SK-N-SH treated with all-trans-retinoic acid at 6 μM for 48 hours (cell line): ENCODE data around the gene SPECC1.

Experiments used
- ATAC-seq: fragments of 200-7000 bp; cut with Tn5 transposase; 3 replicates; pipeline ENCODE4 v1.9.1; 2020; ENCODE audit warnings: mild to moderate bottlenecking, moderate library complexity
- BACH2 ChIP-seq: fragments of 250-450 bp; sonication (Bioruptor Pico); IDR thresholded peaks from 2 replicates; pipeline ENCODE4 v1.9.0; 2021; ENCODE audit warnings: mild to moderate bottlenecking, borderline replicate concordance
- CSDC2 ChIP-seq: fragments of 250-450 bp; sonication (Bioruptor Pico); IDR thresholded peaks from 2 replicates; pipeline ENCODE4 v1.5.0; 2020; ENCODE audit warnings: mild to moderate bottlenecking, moderate library complexity
- ESRRG ChIP-seq: fragments of 250-450 bp; sonication (Bioruptor Pico); IDR thresholded peaks from 2 replicates; pipeline ENCODE4 v1.6.1; 2021; ENCODE audit warnings: mild to moderate bottlenecking
- GLIS3 ChIP-seq: fragments of 250-450 bp; sonication (Bioruptor Pico); IDR thresholded peaks from 2 replicates; pipeline ENCODE4 v1.5.0; 2020; ENCODE audit warnings: mild to moderate bottlenecking, moderate library complexity
- ISL1 ChIP-seq: fragments of 250-450 bp; sonication (Bioruptor Pico); IDR thresholded peaks from 2 replicates; pipeline ENCODE4 v2.1.2; 2022; ENCODE audit warnings: mild to moderate bottlenecking, moderate library complexity
- OSR1 ChIP-seq: fragments of 250-450 bp; sonication (Bioruptor Pico); IDR thresholded peaks from 2 replicates; pipeline ENCODE4 v1.8.0; 2022; ENCODE audit warnings: moderate library complexity, mild to moderate bottlenecking, inconsistent platforms
- PPARA ChIP-seq: fragments of 250-450 bp; sonication (Bioruptor Pico); IDR thresholded peaks from 2 replicates; pipeline ENCODE4 v1.5.0; 2020; ENCODE audit warnings: mild to moderate bottlenecking, borderline replicate concordance
- RARB ChIP-seq: fragments of 250-450 bp; sonication (Bioruptor Pico); IDR thresholded peaks from 2 replicates; pipeline ENCODE4 v1.8.0; 2021; ENCODE audit warnings: mild to moderate bottlenecking, moderate library complexity
- SNAI2 ChIP-seq: fragments of 250-450 bp; sonication (Bioruptor Pico); IDR thresholded peaks from 2 replicates; pipeline ENCODE4 v1.5.0; 2020; ENCODE audit warnings: mild to moderate bottlenecking, moderate library complexity
- TCF4 ChIP-seq: fragments of 250-450 bp; sonication (Bioruptor Pico); IDR thresholded peaks from 2 replicates; pipeline ENCODE4 v1.8.0; 2021; ENCODE audit warnings: mild to moderate bottlenecking, moderate library complexity, borderline replicate concordance
- TOX ChIP-seq: fragments of 250-450 bp; sonication (Bioruptor Pico); IDR thresholded peaks from 2 replicates; pipeline ENCODE4 v1.8.0; 2021; ENCODE audit warnings: mild to moderate bottlenecking, moderate library complexity, borderline replicate concordance
- ZC3H10 ChIP-seq: fragments of 250-450 bp; sonication (Bioruptor Pico); IDR thresholded peaks from 2 replicates; pipeline ENCODE4 v1.5.1; 2021; ENCODE audit warnings: mild to moderate bottlenecking, moderate library complexity
- ZFP30 ChIP-seq: fragments of 450-650 bp; formaldehyde crosslinking; IDR thresholded peaks from 2 replicates; pipeline ENCODE4 v1.5.0; 2022; ENCODE audit warnings: mild to moderate bottlenecking, moderate library complexity
- ZNF565 ChIP-seq: fragments of 450-650 bp; formaldehyde crosslinking; conservative IDR thresholded peaks from 2 replicates; pipeline ENCODE4 v1.5.0; 2020; ENCODE audit warnings: low read depth, mild to moderate bottlenecking, moderate library complexity
- ZNF70 ChIP-seq: fragments of 450-650 bp; formaldehyde crosslinking; IDR thresholded peaks from 2 replicates; pipeline ENCODE4 v1.5.0; 2020; ENCODE audit warnings: mild to moderate bottlenecking, moderate library complexity
- ZNF8 ChIP-seq: fragments of 450-650 bp; formaldehyde crosslinking; IDR thresholded peaks from 2 replicates; pipeline ENCODE4 v1.5.0; 2020; ENCODE audit warnings: mild to moderate bottlenecking, moderate library complexity
- TF ChIP-seq, protein P1 (sequence below): fragments of 250-450 bp; sonication (Bioruptor Pico); IDR thresholded peaks from 2 replicates; pipeline ENCODE4 v1.8.0; 2021; ENCODE audit warnings: low read depth, mild to moderate bottlenecking, moderate library complexity, borderline replicate concordance
- TF ChIP-seq, protein P2 (sequence below): fragments of 250-450 bp; sonication (Bioruptor Pico); IDR thresholded peaks from 2 replicates; pipeline ENCODE4 v1.5.0; 2020; ENCODE audit warnings: mild to moderate bottlenecking, moderate library complexity
- TF ChIP-seq, protein P3 (sequence below): fragments of 250-450 bp; sonication (Bioruptor Pico); IDR thresholded peaks from 2 replicates; pipeline ENCODE4 v1.5.1; 2020; ENCODE audit warnings: low read depth, mild to moderate bottlenecking, moderate library complexity
- TF ChIP-seq, protein P4 (sequence below): fragments of 250-450 bp; sonication (Bioruptor Pico); IDR thresholded peaks from 2 replicates; pipeline ENCODE4 v1.8.0; 2020; ENCODE audit warnings: mild to moderate bottlenecking, moderate library complexity, borderline replicate concordance

SPECC1 gene

DNA sequence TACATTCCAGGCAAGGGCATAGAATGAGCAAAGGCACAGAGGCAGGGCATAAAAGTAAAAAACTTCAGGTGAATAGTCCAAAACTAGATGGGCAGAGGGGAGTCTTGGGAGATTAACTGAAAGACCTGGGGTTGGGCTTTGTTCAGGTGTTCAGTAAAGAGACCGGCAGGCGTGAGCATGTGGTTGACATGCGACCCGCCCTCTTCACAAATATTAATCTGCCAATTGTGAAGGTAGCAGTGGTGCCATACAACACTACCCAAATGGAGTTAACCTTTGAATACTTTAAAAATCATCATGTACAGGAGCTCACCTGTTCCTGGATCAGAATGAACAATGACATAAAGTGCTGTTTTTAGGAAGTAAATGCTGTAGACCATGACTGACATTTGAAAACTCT, 232.7 kb downstream of the SPECC1 start:
- TF ChIP-seq, protein P1, sequence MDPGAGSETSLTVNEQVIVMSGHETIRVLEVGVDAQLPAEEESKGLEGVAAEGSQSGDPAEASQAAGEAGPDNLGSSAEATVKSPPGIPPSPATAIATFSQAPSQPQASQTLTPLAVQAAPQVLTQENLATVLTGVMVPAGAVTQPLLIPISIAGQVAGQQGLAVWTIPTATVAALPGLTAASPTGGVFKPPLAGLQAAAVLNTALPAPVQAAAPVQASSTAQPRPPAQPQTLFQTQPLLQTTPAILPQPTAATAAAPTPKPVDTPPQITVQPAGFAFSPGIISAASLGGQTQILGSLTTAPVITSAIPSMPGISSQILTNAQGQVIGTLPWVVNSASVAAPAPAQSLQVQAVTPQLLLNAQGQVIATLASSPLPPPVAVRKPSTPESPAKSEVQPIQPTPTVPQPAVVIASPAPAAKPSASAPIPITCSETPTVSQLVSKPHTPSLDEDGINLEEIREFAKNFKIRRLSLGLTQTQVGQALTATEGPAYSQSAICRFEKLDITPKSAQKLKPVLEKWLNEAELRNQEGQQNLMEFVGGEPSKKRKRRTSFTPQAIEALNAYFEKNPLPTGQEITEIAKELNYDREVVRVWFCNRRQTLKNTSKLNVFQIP (CRISPR knock-in tag), result no peak
- no peak for TF ChIP-seq ESRRG (CRISPR knock-in tag)
- TF ChIP-seq OSR1 (CRISPR knock-in tag), result no peak
- TF ChIP-seq PPARA (CRISPR knock-in tag), result no peak
- TF ChIP-seq ZNF70 (CRISPR knock-in tag), result no peak
- no peak for TF ChIP-seq BACH2 (CRISPR knock-in tag)
- TF ChIP-seq, protein P2, sequence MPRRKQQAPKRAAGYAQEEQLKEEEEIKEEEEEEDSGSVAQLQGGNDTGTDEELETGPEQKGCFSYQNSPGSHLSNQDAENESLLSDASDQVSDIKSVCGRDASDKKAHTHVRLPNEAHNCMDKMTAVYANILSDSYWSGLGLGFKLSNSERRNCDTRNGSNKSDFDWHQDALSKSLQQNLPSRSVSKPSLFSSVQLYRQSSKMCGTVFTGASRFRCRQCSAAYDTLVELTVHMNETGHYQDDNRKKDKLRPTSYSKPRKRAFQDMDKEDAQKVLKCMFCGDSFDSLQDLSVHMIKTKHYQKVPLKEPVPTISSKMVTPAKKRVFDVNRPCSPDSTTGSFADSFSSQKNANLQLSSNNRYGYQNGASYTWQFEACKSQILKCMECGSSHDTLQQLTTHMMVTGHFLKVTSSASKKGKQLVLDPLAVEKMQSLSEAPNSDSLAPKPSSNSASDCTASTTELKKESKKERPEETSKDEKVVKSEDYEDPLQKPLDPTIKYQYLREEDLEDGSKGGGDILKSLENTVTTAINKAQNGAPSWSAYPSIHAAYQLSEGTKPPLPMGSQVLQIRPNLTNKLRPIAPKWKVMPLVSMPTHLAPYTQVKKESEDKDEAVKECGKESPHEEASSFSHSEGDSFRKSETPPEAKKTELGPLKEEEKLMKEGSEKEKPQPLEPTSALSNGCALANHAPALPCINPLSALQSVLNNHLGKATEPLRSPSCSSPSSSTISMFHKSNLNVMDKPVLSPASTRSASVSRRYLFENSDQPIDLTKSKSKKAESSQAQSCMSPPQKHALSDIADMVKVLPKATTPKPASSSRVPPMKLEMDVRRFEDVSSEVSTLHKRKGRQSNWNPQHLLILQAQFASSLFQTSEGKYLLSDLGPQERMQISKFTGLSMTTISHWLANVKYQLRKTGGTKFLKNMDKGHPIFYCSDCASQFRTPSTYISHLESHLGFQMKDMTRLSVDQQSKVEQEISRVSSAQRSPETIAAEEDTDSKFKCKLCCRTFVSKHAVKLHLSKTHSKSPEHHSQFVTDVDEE (CRISPR knock-in tag), result no peak
- no peak for TF ChIP-seq ISL1 (CRISPR knock-in tag)
- TF ChIP-seq, protein P3, sequence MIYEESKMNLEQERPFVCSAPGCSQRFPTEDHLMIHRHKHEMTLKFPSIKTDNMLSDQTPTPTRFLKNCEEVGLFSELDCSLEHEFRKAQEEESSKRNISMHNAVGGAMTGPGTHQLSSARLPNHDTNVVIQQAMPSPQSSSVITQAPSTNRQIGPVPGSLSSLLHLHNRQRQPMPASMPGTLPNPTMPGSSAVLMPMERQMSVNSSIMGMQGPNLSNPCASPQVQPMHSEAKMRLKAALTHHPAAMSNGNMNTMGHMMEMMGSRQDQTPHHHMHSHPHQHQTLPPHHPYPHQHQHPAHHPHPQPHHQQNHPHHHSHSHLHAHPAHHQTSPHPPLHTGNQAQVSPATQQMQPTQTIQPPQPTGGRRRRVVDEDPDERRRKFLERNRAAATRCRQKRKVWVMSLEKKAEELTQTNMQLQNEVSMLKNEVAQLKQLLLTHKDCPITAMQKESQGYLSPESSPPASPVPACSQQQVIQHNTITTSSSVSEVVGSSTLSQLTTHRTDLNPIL, result no peak
- no peak for TF ChIP-seq ZFP30 (CRISPR knock-in tag)
- TF ChIP-seq ZNF8, result no peak
- TF ChIP-seq CSDC2 (CRISPR knock-in tag), result no peak
- TF ChIP-seq RARB, result no peak
- TF ChIP-seq, protein P4, sequence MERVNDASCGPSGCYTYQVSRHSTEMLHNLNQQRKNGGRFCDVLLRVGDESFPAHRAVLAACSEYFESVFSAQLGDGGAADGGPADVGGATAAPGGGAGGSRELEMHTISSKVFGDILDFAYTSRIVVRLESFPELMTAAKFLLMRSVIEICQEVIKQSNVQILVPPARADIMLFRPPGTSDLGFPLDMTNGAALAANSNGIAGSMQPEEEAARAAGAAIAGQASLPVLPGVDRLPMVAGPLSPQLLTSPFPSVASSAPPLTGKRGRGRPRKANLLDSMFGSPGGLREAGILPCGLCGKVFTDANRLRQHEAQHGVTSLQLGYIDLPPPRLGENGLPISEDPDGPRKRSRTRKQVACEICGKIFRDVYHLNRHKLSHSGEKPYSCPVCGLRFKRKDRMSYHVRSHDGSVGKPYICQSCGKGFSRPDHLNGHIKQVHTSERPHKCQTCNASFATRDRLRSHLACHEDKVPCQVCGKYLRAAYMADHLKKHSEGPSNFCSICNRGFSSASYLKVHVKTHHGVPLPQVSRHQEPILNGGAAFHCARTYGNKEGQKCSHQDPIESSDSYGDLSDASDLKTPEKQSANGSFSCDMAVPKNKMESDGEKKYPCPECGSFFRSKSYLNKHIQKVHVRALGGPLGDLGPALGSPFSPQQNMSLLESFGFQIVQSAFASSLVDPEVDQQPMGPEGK, result no peak
- no peak for TF ChIP-seq SNAI2 (CRISPR knock-in tag)
- no peak for TF ChIP-seq ZC3H10 (CRISPR knock-in tag)
- TF ChIP-seq ZNF565 (CRISPR knock-in tag), result no peak
- TF ChIP-seq, all 23 proteins: peak for 0
- no peak for ATAC-seq

DNA sequence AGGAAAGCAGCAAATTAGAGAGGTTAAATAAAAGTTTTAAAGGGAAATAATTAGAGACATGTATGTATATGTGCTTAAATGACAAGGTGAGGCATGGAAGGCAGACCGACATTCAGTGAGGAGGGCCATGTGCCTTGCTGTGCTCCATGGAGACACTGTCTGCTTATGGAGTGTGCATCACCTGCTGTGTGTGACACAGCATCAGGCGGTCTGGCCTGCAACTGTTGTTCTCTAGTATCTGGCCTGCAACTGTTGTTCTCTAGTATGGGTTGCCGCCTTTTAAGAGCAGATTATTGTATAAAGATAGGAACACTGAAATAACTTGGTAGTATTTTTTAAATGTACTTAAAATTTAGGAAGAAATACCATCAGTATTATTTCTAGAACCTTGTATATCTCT, 233.1 kb downstream of the SPECC1 start:
- no peak for TF ChIP-seq CSDC2 (CRISPR knock-in tag)
- no peak for TF ChIP-seq ZNF565 (CRISPR knock-in tag)
- TF ChIP-seq, protein P4, result no peak
- no peak for TF ChIP-seq ZFP30 (CRISPR knock-in tag)
- TF ChIP-seq OSR1 (CRISPR knock-in tag), result no peak
- TF ChIP-seq GLIS3 (CRISPR knock-in tag), result no peak
- TF ChIP-seq ZC3H10 (CRISPR knock-in tag), result no peak
- TF ChIP-seq TCF4 (CRISPR knock-in tag), result no peak
- no peak for TF ChIP-seq RARB
- TF ChIP-seq, protein P3, result no peak
- TF ChIP-seq, protein P1 (CRISPR knock-in tag), result no peak
- TF ChIP-seq TOX (CRISPR knock-in tag), result no peak
- no peak for TF ChIP-seq ZNF70 (CRISPR knock-in tag)
- TF ChIP-seq ZNF8, result no peak
- no peak for TF ChIP-seq PPARA (CRISPR knock-in tag)
- no peak for TF ChIP-seq SNAI2 (CRISPR knock-in tag)
- TF ChIP-seq, all 23 proteins: peak for 0
- no peak for ATAC-seq
